ENCODE data around the gene FIGLA. TPM values are rescaled to one million over a fixed set of nuclear protein-coding genes. Genes with fewer than 3 reads are reported as not detected.
A peak's percentile ranks its signal among the peaks of the same experiment; 100 is the strongest.

FIGLA gene
- total RNA-seq, 1 experiment from 2014 or later: not detected

- peaks cover under 1% of the 10 kb centered on the region; the same call in 1 of the 2 replicates for H3K36me3 Mint-ChIP-seq
- 0 out of 2 replicates have a peak overlapping the region, but pooled peaks have one; percentile 35 for H3K27ac Mint-ChIP-seq
- H3K4me1 Mint-ChIP-seq: peaks cover 40% of the 10 kb centered on the region
- peaks cover 16% of the 10 kb centered on the region for H3K27me3 Mint-ChIP-seq (ENCODE audit: low read depth)
- no peaks in the 10 kb centered on the region for H3K9me3 Mint-ChIP-seq
- CTCF ChIA-PET: interaction anchor here (0.8 to 2.9 kb wide), 16 partner anchors 9 to 232 kb away, joined by 3 to 50 read pairs (median 9); partner anchors contain the start of gene FIGLA
- TF ChIP-seq ZSCAN18 (CRISPR knock-in tag; IDR thresholded peaks at IDR 0.05) (no peak), SMAD4 (CRISPR knock-in tag; IDR thresholded peaks at IDR 0.05) (no peak), ZNF512 (CRISPR knock-in tag; IDR thresholded peaks at IDR 0.05; ENCODE audit: borderline replicate concordance) (no peak), GRHL2 (CRISPR knock-in tag; IDR thresholded peaks at IDR 0.05; ENCODE audit: insufficient replicate concordance, severe bottlenecking) (no peak), ZBTB21 (CRISPR knock-in tag; IDR thresholded peaks at IDR 0.05; ENCODE audit: borderline replicate concordance) (no peak), AR (CRISPR knock-in tag; IDR thresholded peaks at IDR 0.05) (no peak), ZNF532 (CRISPR knock-in tag; IDR thresholded peaks at IDR 0.05; ENCODE audit: borderline replicate concordance) (no peak), KAT7 (CRISPR knock-in tag; IDR thresholded peaks at IDR 0.05; ENCODE audit: borderline replicate concordance) (no peak), ERG (CRISPR knock-in tag; IDR thresholded peaks at IDR 0.05) (no peak), NR2C2 (CRISPR knock-in tag; IDR thresholded peaks at IDR 0.05) (no peak), MLX (CRISPR knock-in tag; IDR thresholded peaks at IDR 0.05) (no peak), FOXJ3 (CRISPR knock-in tag; IDR thresholded peaks at IDR 0.05; ENCODE audit: borderline replicate concordance) (no peak), PRDM15 (CRISPR knock-in tag; IDR thresholded peaks at IDR 0.05) (no peak), MAX (CRISPR knock-in tag; IDR thresholded peaks at IDR 0.05) (no peak)
- DNase-seq (ENCODE audit: low spot score) (no peak), ATAC-seq (no peak)
- peak overlapping the region; percentile 72; the same call in 1 of the 2 replicates for H3K4me3 Mint-ChIP-seq
- POLR2A ChIA-PET: no interaction called here
Observed at GRCh38 chr2:70769450-70769849, 21.0 kb downstream of the FIGLA start.

All from WTC11 (cell line).